RWPE1 (cell line): Measurements from ENCODE around the gene ARHGAP22.

Source experiments
- CTCF ChIA-PET: fragments of 350-600 bp; sonication (Branson Sonifier 250); formaldehyde crosslinking; extraction: SDS; loops from one replicate; lab custom pipeline; 2021; lab: Yijun Ruan, JAX
- POLR2A ChIA-PET: fragments of 400-600 bp; formaldehyde crosslinking; extraction: SDS; loops from one replicate; lab custom pipeline; 2020; ENCODE audit warnings: antibody characterized with exemption; ENCODE audit not compliant: low non-redundant PET; lab: Yijun Ruan, JAX
- DNase-seq: peaks from one replicate; pipeline ENCODE4 v3.0.0; 2012; ENCODE audit warnings: low spot score
- H3K27ac ChIP-seq: fragments of 450-650 bp; 2 replicates; pipeline ENCODE4 v1.5.1; 2017
- TF ChIP-seq, protein P1 (sequence below): fragments of 450-650 bp; conservative IDR thresholded peaks from 2 replicates; pipeline ENCODE4 v1.5.1; 2017; ENCODE audit warnings: low read depth, mild to moderate bottlenecking

ARHGAP22 gene

DNA sequence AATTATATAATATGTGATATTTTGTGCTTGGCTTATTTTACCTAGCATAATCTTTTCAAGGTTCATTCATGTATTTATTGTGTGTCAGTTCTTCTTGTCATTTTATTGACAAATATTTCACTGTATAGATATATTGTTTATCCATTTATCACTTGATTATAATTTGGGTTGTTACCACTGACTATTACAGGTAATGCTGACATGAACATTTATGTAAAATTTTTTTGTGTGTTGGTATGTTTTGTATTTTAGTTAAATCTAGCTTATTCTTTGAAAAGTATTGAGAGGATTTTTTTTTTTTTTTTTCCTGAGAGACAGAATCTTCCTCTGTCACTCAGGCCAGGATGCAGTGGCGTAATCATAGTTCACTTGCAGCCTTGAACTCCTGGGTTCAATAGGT, 190.7 kb downstream of the ARHGAP22 start:
- POLR2A ChIA-PET: no interaction called here

DNA sequence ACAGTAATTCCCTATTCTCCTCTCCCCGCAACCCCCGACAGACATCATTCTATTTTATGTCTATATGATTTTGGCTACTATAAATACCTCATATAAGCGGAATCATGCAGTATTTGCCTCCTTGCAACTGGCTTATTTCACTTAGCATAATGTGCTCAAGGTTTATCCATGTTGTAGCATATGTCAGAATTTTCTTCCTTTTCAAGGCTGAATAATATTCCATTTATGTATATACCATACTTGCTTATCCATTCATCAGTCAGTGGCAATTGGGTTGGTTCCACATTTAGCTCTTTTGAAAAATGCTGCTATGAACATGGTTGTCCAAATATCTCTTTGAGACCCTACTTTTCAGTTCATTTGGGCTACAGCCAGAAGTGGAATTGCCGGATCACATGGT, 191.9 kb downstream of the ARHGAP22 start:
- TF ChIP-seq, protein P1, sequence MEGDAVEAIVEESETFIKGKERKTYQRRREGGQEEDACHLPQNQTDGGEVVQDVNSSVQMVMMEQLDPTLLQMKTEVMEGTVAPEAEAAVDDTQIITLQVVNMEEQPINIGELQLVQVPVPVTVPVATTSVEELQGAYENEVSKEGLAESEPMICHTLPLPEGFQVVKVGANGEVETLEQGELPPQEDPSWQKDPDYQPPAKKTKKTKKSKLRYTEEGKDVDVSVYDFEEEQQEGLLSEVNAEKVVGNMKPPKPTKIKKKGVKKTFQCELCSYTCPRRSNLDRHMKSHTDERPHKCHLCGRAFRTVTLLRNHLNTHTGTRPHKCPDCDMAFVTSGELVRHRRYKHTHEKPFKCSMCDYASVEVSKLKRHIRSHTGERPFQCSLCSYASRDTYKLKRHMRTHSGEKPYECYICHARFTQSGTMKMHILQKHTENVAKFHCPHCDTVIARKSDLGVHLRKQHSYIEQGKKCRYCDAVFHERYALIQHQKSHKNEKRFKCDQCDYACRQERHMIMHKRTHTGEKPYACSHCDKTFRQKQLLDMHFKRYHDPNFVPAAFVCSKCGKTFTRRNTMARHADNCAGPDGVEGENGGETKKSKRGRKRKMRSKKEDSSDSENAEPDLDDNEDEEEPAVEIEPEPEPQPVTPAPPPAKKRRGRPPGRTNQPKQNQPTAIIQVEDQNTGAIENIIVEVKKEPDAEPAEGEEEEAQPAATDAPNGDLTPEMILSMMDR: no peak
- DNase-seq: no peak
- POLR2A ChIA-PET: no interaction called here
- H3K27ac ChIP-seq: no peak overlapping the region
- CTCF ChIA-PET: no interaction called here

More for the DNA sequence above, 190.7 kb downstream of the ARHGAP22 start:
- DNase-seq: no peak
- TF ChIP-seq, protein P1: no peak
- H3K27ac ChIP-seq: no peak overlapping the region
- CTCF ChIA-PET: interaction anchor here (0.6 kb wide), 1 partner anchor 72 kb away, joined by 3 read pairs; no protein-coding TSS in a partner anchor

DNA sequence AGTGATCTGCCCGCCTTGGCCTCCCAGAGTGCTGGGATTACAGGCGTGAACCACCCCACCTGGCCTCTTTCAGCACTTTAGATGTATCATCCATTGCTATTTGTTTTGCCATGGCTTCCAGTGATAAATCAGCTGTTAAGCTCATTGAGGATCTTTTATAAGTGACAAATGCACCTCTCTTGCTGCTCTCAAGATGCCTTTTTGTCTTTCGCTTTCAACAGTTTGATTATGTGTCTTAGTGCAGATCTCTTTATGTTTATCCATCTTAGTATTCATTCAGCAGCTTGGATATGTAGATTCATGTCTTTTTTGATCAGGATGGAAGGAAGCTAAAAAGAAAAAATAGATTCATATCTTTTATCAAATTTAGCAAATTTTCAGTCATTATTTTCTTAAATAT, 192.8 kb downstream of the ARHGAP22 start:
- DNase-seq: no peak
- ChIA-PET POLR2A (no interaction called here), CTCF (no interaction called here)
- TF ChIP-seq, protein P1: no peak
- no peak overlapping the region for H3K27ac ChIP-seq

DNA sequence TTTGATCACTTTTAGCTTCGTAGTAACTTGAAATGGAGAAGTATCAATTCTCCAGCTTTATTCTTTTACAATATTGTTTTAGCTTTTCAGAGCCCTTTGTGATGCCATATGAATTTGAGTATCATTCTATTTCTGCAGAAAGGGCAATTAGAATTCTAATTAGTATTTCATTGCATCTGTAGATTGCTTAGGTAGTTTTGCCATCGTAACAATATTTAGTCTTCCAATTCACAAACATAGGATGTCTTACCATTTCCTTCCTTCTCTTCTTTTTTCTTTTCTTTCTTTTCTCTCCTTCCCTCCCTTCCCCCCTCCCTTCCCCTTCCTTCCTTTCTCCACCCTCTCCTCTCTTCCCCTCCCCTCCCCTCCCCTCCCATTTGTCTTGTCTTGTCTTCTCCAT, 193.4 kb downstream of the ARHGAP22 start:
- TF ChIP-seq, protein P1: no peak
- no peak overlapping the region for H3K27ac ChIP-seq
- CTCF ChIA-PET: interaction anchor here (0.5 kb wide), 1 partner anchor 97 kb away, joined by 4 read pairs; no protein-coding TSS in a partner anchor
- DNase-seq: no peak
- POLR2A ChIA-PET: no interaction called here

DNA sequence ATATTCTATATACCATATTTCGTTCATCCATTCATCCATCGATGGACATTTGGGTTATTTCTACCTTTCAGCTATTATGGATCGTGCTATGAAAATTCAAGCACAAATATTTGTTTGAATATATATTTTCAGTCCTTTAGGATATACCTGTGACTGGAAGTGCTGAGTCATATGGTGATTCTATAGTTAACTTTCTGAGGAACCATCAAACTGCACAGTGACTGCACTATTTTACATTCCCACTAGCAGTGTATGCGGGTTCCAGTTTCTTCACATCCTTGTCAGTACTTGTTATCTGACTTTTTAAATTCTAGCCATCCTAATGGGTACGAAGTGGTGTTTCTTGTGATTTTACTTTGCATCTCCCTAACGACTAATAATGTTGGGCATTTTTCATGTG, 194.4 kb downstream of the ARHGAP22 start:
- TF ChIP-seq, protein P1: no peak
- CTCF ChIA-PET: no interaction called here
- POLR2A ChIA-PET: no interaction called here
- H3K27ac ChIP-seq: no peak overlapping the region
- DNase-seq: no peak

DNA sequence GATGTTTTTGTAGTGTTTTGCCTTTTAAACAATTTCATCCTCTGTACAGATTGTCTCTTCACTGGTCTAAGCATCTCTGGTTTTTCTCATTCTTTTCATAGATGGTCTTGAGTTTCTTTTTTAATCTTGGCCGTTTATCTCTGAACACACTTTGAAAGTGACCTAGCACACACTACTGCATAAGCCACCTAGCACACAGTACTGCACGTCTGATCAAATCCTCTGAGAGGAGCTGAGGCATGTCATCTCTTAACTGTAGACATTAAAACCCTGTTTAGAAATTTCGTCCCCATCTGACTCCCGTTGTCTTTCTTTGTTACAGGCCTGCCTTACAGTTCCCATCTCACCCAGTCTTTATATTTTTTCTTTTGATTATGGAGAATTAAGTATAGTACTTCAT, 198.2 kb downstream of the ARHGAP22 start:
- TF ChIP-seq, protein P1: no peak
- CTCF ChIA-PET: interaction anchor here (0.6 kb wide), 1 partner anchor 94 kb away, joined by 5 read pairs; no protein-coding TSS in a partner anchor
- H3K27ac ChIP-seq: no peak overlapping the region
- POLR2A ChIA-PET: no interaction called here
- DNase-seq: no peak
